ENCODE data around the gene PAQR9. TPM values are rescaled to one million over a fixed set of nuclear protein-coding genes. Genes with fewer than 3 reads are reported as not detected.

PAQR9 gene
- total RNA-seq, 1 donor from 2014 or later, result 0.23 TPM

GRCh38 chr3:142950972-142951371 is 12.5 kb downstream of the PAQR9 start:
- Histone ChIP-seq H3K4me3 (ENCODE audit: insufficient read depth, low read depth, low read length) (no peak overlapping the region), H3K27me3 (ENCODE audit: insufficient read depth, low read length) (no peaks in the 10 kb centered on the region), H3K36me3 (ENCODE audit: insufficient read depth, low read length) (no peaks in the 10 kb centered on the region), H3K4me2 (ENCODE audit: low read length) (no peak overlapping the region), H3K27ac (ENCODE audit: low read depth, low read length) (no peak overlapping the region), H2AFZ (ENCODE audit: low read depth, low read length) (no peak overlapping the region), H3K4me1 (ENCODE audit: insufficient read depth, low read length) (no peaks in the 10 kb centered on the region), H3K9ac (ENCODE audit: low read length) (no peak overlapping the region), H3K9me3 (ENCODE audit: insufficient read depth, low read depth, low read length) (no peaks in the 10 kb centered on the region), H3K79me2 (ENCODE audit: insufficient read depth, low read length) (no peaks in the 10 kb centered on the region), H4K20me1 (ENCODE audit: insufficient read depth, low read length) (no peaks in the 10 kb centered on the region)
- DNase-seq (ENCODE audit: low read depth), result no peak
- no peak overlapping the region for H3K27ac Mint-ChIP-seq (ENCODE audit: unreplicated experiment)
- peaks cover 7% of the 10 kb centered on the region for H3K27me3 Mint-ChIP-seq (ENCODE audit: low read depth, unreplicated experiment)
- H3K4me1 Mint-ChIP-seq (ENCODE audit: low read depth, unreplicated experiment), result peaks cover 3% of the 10 kb centered on the region
- TF ChIP-seq, protein P1, sequence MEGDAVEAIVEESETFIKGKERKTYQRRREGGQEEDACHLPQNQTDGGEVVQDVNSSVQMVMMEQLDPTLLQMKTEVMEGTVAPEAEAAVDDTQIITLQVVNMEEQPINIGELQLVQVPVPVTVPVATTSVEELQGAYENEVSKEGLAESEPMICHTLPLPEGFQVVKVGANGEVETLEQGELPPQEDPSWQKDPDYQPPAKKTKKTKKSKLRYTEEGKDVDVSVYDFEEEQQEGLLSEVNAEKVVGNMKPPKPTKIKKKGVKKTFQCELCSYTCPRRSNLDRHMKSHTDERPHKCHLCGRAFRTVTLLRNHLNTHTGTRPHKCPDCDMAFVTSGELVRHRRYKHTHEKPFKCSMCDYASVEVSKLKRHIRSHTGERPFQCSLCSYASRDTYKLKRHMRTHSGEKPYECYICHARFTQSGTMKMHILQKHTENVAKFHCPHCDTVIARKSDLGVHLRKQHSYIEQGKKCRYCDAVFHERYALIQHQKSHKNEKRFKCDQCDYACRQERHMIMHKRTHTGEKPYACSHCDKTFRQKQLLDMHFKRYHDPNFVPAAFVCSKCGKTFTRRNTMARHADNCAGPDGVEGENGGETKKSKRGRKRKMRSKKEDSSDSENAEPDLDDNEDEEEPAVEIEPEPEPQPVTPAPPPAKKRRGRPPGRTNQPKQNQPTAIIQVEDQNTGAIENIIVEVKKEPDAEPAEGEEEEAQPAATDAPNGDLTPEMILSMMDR (IDR thresholded peaks at IDR 0.05; ENCODE audit: insufficient read depth, low read depth, low read length), result no peak
- TF ChIP-seq EZH2 (IDR thresholded peaks at IDR 0.05; ENCODE audit: insufficient read depth, low read length), result no peak
- no peaks in the 10 kb centered on the region for H3K36me3 Mint-ChIP-seq (ENCODE audit: low read depth, unreplicated experiment)
- no peak overlapping the region for H3K4me3 Mint-ChIP-seq (ENCODE audit: unreplicated experiment)
- no peaks in the 10 kb centered on the region for H3K9me3 Mint-ChIP-seq (ENCODE audit: unreplicated experiment)
- FAIRE-seq, result no peak

- H3K4me1 ChIP-seq (ENCODE audit: insufficient read depth, low read length), result no peaks in the 10 kb centered on the region
- H3K9me3 ChIP-seq (ENCODE audit: insufficient read depth, low read depth, low read length), result no peaks in the 10 kb centered on the region
- peak overlapping the region; percentile 48 for H3K4me2 ChIP-seq (ENCODE audit: low read length)
- H3K4me3 ChIP-seq (ENCODE audit: insufficient read depth, low read depth, low read length), result no peak overlapping the region
- Mint-ChIP-seq H3K4me1 (ENCODE audit: low read depth, unreplicated experiment) (peaks cover 3% of the 10 kb centered on the region), H3K9me3 (ENCODE audit: unreplicated experiment) (peaks cover 2% of the 10 kb centered on the region), H3K27ac (ENCODE audit: unreplicated experiment) (no peak overlapping the region), H3K4me3 (ENCODE audit: unreplicated experiment) (no peak overlapping the region), H3K27me3 (ENCODE audit: low read depth, unreplicated experiment) (peaks cover 3% of the 10 kb centered on the region), H3K36me3 (ENCODE audit: low read depth, unreplicated experiment) (no peaks in the 10 kb centered on the region)
- FAIRE-seq, result no peak
- H3K27me3 ChIP-seq (ENCODE audit: insufficient read depth, low read length), result no peaks in the 10 kb centered on the region
- no peaks in the 10 kb centered on the region for H4K20me1 ChIP-seq (ENCODE audit: insufficient read depth, low read length)
- no peak for TF ChIP-seq EZH2 (IDR thresholded peaks at IDR 0.05; ENCODE audit: insufficient read depth, low read length)
- TF ChIP-seq, protein P1 (IDR thresholded peaks at IDR 0.05; ENCODE audit: insufficient read depth, low read depth, low read length), result no peak
- peak overlapping the region; percentile 43 for H2AFZ ChIP-seq (ENCODE audit: low read depth, low read length)
- no peak overlapping the region for H3K27ac ChIP-seq (ENCODE audit: low read depth, low read length)
- no peaks in the 10 kb centered on the region for H3K36me3 ChIP-seq (ENCODE audit: insufficient read depth, low read length)
- DNase-seq (ENCODE audit: low read depth), result peak; percentile 30
- no peaks in the 10 kb centered on the region for H3K79me2 ChIP-seq (ENCODE audit: insufficient read depth, low read length)
- no peak overlapping the region for H3K9ac ChIP-seq (ENCODE audit: low read length)
Measured at GRCh38 chr3:142947799-142948575, 15.5 kb downstream of the PAQR9 start.

GRCh38 chr3:142947352-142947751 is 16.1 kb downstream of the PAQR9 start:
- no peaks in the 10 kb centered on the region for H3K9me3 ChIP-seq (ENCODE audit: insufficient read depth, low read depth, low read length)
- peak overlapping the region; percentile 48 for H3K4me2 ChIP-seq (ENCODE audit: low read length)
- H3K27ac ChIP-seq (ENCODE audit: low read depth, low read length), result no peak overlapping the region
- no peaks in the 10 kb centered on the region for H3K36me3 ChIP-seq (ENCODE audit: insufficient read depth, low read length)
- H3K4me1 ChIP-seq (ENCODE audit: insufficient read depth, low read length), result no peaks in the 10 kb centered on the region
- H3K4me3 ChIP-seq (ENCODE audit: insufficient read depth, low read depth, low read length), result no peak overlapping the region
- DNase-seq (ENCODE audit: low read depth) (no peak), FAIRE-seq (no peak)
- Mint-ChIP-seq H3K4me1 (ENCODE audit: low read depth, unreplicated experiment) (peaks cover 3% of the 10 kb centered on the region), H3K36me3 (ENCODE audit: low read depth, unreplicated experiment) (no peaks in the 10 kb centered on the region), H3K9me3 (ENCODE audit: unreplicated experiment) (peaks cover 2% of the 10 kb centered on the region), H3K27me3 (ENCODE audit: low read depth, unreplicated experiment) (no peaks in the 10 kb centered on the region), H3K4me3 (ENCODE audit: unreplicated experiment) (no peak overlapping the region), H3K27ac (ENCODE audit: unreplicated experiment) (no peak overlapping the region)
- H2AFZ ChIP-seq (ENCODE audit: low read depth, low read length), result peak overlapping the region; percentile 43
- TF ChIP-seq, protein P1 (IDR thresholded peaks at IDR 0.05; ENCODE audit: insufficient read depth, low read depth, low read length), result no peak
- TF ChIP-seq EZH2 (IDR thresholded peaks at IDR 0.05; ENCODE audit: insufficient read depth, low read length), result no peak
- H3K27me3 ChIP-seq (ENCODE audit: insufficient read depth, low read length), result no peaks in the 10 kb centered on the region
- no peak overlapping the region for H3K9ac ChIP-seq (ENCODE audit: low read length)
- no peaks in the 10 kb centered on the region for H4K20me1 ChIP-seq (ENCODE audit: insufficient read depth, low read length)
- no peaks in the 10 kb centered on the region for H3K79me2 ChIP-seq (ENCODE audit: insufficient read depth, low read length)
